HG02981 (cell line): ENCODE data around the gene ACKR4.
A peak's percentile ranks its signal among the peaks of the same experiment; 100 is the strongest.
"Not testable (repeated sequence)": the region's sequence is repeated elsewhere in the genome, so short reads cannot be mapped to it uniquely, and the experiment has no call there.

Source experiments
- ATAC-seq: cut with Tn5 transposase; IDR thresholded peaks from one replicate; pipeline ENCODE4 v1.9.1; 2021; ENCODE audit warnings: mild to moderate bottlenecking, moderate library complexity; ENCODE audit not compliant: unreplicated experiment

Gene ACKR4

GRCh38 chr3:132596816-132597433 lies at the start of gene ACKR4:
ACKR4 (plus strand) TSS chr3:132597270; CDS start chr3:132600398, 3,128 bp downstream.
- ATAC-seq: no peak

GRCh38 chr3:132549169-132549568 lies 47.9 kb upstream of the ACKR4 start:
- ATAC-seq: no peak

- ATAC-seq: peak; percentile 89
Observed at GRCh38 chr3:132549890-132550578, 47.0 kb upstream of the ACKR4 start.

- no peak for ATAC-seq
Observed at GRCh38 chr3:132550579-132551305, 46.3 kb upstream of the ACKR4 start.

- ATAC-seq: no peak
Observed at GRCh38 chr3:132553826-132554225, 43.2 kb upstream of the ACKR4 start.

GRCh38 chr3:132554437-132554836 lies 42.6 kb upstream of the ACKR4 start:
- no peak for ATAC-seq

- no peak for ATAC-seq
Observed at GRCh38 chr3:132555306-132556035, 41.6 kb upstream of the ACKR4 start.

- ATAC-seq: not testable (repeated sequence)
Observed at GRCh38 chr3:132556036-132556386, 41.1 kb upstream of the ACKR4 start.

- ATAC-seq: no peak
Observed at GRCh38 chr3:132556508-132557159, 40.4 kb upstream of the ACKR4 start.

GRCh38 chr3:132561003-132561402 lies 36.1 kb upstream of the ACKR4 start:
- ATAC-seq: no peak

- no peak for ATAC-seq
Observed at GRCh38 chr3:132563420-132564069, 33.5 kb upstream of the ACKR4 start.

- ATAC-seq: no peak
Observed at GRCh38 chr3:132564070-132564465, 33.0 kb upstream of the ACKR4 start.

GRCh38 chr3:132568422-132568821 lies 28.6 kb upstream of the ACKR4 start:
- ATAC-seq: no peak

GRCh38 chr3:132569153-132569552 lies 27.9 kb upstream of the ACKR4 start:
- ATAC-seq: no peak

GRCh38 chr3:132569580-132569979 lies 27.5 kb upstream of the ACKR4 start:
- no peak for ATAC-seq

GRCh38 chr3:132570016-132570415 lies 27.1 kb upstream of the ACKR4 start:
- ATAC-seq: no peak

- ATAC-seq: no peak
Observed at GRCh38 chr3:132573797-132574211, 23.3 kb upstream of the ACKR4 start.

- ATAC-seq: no peak
Observed at GRCh38 chr3:132587401-132587800, 9.7 kb upstream of the ACKR4 start.

GRCh38 chr3:132592216-132592615 lies 4.9 kb upstream of the ACKR4 start:
- ATAC-seq: no peak

- no peak for ATAC-seq
Observed at GRCh38 chr3:132593241-132593946, 3.7 kb upstream of the ACKR4 start.
